ENCODE data around the gene PIM2.
A peak's percentile ranks its signal among the peaks of the same experiment; 100 is the strongest.

Gene PIM2

GRCh38 chrX:48892896-48893295, 25.9 kb downstream of the PIM2 start:
- Histone ChIP-seq H3K9me3 (replicated peaks; ENCODE audit: insufficient read depth, low read length) (no peaks in the 10 kb centered on the region), H3K9ac (ENCODE audit: low read length) (no peak overlapping the region), H3K4me3 (ENCODE audit: low read length) (no peak overlapping the region), H3K9me2 (replicated peaks; ENCODE audit: insufficient read depth, low read length) (no peaks in the 10 kb centered on the region), H3K27ac (ENCODE audit: low read length) (no peak overlapping the region), H3F3A (ENCODE audit: insufficient read depth, low read length) (no peaks in the 10 kb centered on the region), H3K36me3 (replicated peaks; ENCODE audit: insufficient read depth, low read length) (no peaks in the 10 kb centered on the region), H2AFZ (ENCODE audit: low read length) (no peak overlapping the region), H4K20me1 (ENCODE audit: insufficient read depth, low read length) (no peaks in the 10 kb centered on the region), H3K4me2 (ENCODE audit: low read depth, low read length) (no peak overlapping the region), H3K4me1 (ENCODE audit: low read length) (no peaks in the 10 kb centered on the region), H3K79me2 (ENCODE audit: low read length) (peaks cover 27% of the 10 kb centered on the region), H3K27me3 (replicated peaks; ENCODE audit: insufficient read depth, low read length) (no peaks in the 10 kb centered on the region)
- TF ChIP-seq CTCF (IDR thresholded peaks at IDR 0.05; ENCODE audit: low read length) = no peak
- TF ChIP-seq EZH2phosphoT487 (IDR thresholded peaks at IDR 0.05; ENCODE audit: low read length) = no peak
- TF ChIP-seq EZH2 (optimal IDR thresholded peaks at IDR 0.05; ENCODE audit: low read depth, low read length) = no peak
- DNase-seq = no peak

GRCh38 chrX:48891402-48892288, 27.2 kb downstream of the PIM2 start:
- peak overlapping the region; percentile 90 for H3K4me2 ChIP-seq (ENCODE audit: low read depth, low read length)
- peak overlapping the region; percentile 62 for H3K4me3 ChIP-seq (ENCODE audit: low read length)
- peaks cover 17% of the 10 kb centered on the region for H3K79me2 ChIP-seq (ENCODE audit: low read length)
- no peaks in the 10 kb centered on the region for H3K9me2 ChIP-seq (replicated peaks; ENCODE audit: insufficient read depth, low read length)
- TF ChIP-seq CTCF (IDR thresholded peaks at IDR 0.05; ENCODE audit: low read length) (peak; percentile 47), EZH2 (optimal IDR thresholded peaks at IDR 0.05; ENCODE audit: low read depth, low read length) (no peak)
- no peaks in the 10 kb centered on the region for H3F3A ChIP-seq (ENCODE audit: insufficient read depth, low read length)
- H3K27ac ChIP-seq (ENCODE audit: low read length) = peak overlapping the region; percentile 21; the same call in 1 of the 2 replicates
- H2AFZ ChIP-seq (ENCODE audit: low read length) = peak overlapping the region; percentile 72
- H3K9me3 ChIP-seq (replicated peaks; ENCODE audit: insufficient read depth, low read length) = no peaks in the 10 kb centered on the region
- no peaks in the 10 kb centered on the region for H4K20me1 ChIP-seq (ENCODE audit: insufficient read depth, low read length)
- no peaks in the 10 kb centered on the region for H3K36me3 ChIP-seq (replicated peaks; ENCODE audit: insufficient read depth, low read length)
- no peaks in the 10 kb centered on the region for H3K4me1 ChIP-seq (ENCODE audit: low read length)
- no peaks in the 10 kb centered on the region for H3K27me3 ChIP-seq (replicated peaks; ENCODE audit: insufficient read depth, low read length)
- peak overlapping the region; percentile 55 for H3K9ac ChIP-seq (ENCODE audit: low read length)
- peak; percentile 87 for DNase-seq

- peak overlapping the region; percentile 21; the same call in 1 of the 2 replicates for H3K27ac ChIP-seq (ENCODE audit: low read length)
- peak overlapping the region; percentile 72 for H2AFZ ChIP-seq (ENCODE audit: low read length)
- peak overlapping the region; percentile 62 for H3K4me3 ChIP-seq (ENCODE audit: low read length)
Measured at GRCh38 chrX:48890934-48891401, 27.9 kb downstream of the PIM2 start.

More at GRCh38 chrX:48890934-48891401, 27.9 kb downstream of the PIM2 start:
- Histone ChIP-seq H3K4me2 (ENCODE audit: low read depth, low read length) (peak overlapping the region; percentile 90; the same call in 1 of the 2 replicates), H3K9me3 (replicated peaks; ENCODE audit: insufficient read depth, low read length) (no peaks in the 10 kb centered on the region), H3K9ac (ENCODE audit: low read length) (peak overlapping the region; percentile 55), H3K4me1 (ENCODE audit: low read length) (no peaks in the 10 kb centered on the region), H3K27me3 (replicated peaks; ENCODE audit: insufficient read depth, low read length) (no peaks in the 10 kb centered on the region), H3K79me2 (ENCODE audit: low read length) (peaks cover 13% of the 10 kb centered on the region), H3F3A (ENCODE audit: insufficient read depth, low read length) (no peaks in the 10 kb centered on the region), H3K9me2 (replicated peaks; ENCODE audit: insufficient read depth, low read length) (no peaks in the 10 kb centered on the region), H3K36me3 (replicated peaks; ENCODE audit: insufficient read depth, low read length) (no peaks in the 10 kb centered on the region), H4K20me1 (ENCODE audit: insufficient read depth, low read length) (no peaks in the 10 kb centered on the region)
- peak; percentile 9 for DNase-seq
- TF ChIP-seq EZH2 (optimal IDR thresholded peaks at IDR 0.05; ENCODE audit: low read depth, low read length) = no peak
- TF ChIP-seq EZH2phosphoT487 (IDR thresholded peaks at IDR 0.05; ENCODE audit: low read length) = no peak
- no peak for TF ChIP-seq CTCF (IDR thresholded peaks at IDR 0.05; ENCODE audit: low read length)

Measured in MM.1S (cell line).